ENCODE data around the gene SLC25A15.

GRCh38 chr13:40794414-40795368 is 5.3 kb downstream of the SLC25A15 start:
- TF ChIP-seq CTCF (conservative IDR thresholded peaks at IDR 0.05; ENCODE audit: low read depth, low read length) (no peak), EZH2phosphoT487 (IDR thresholded peaks at IDR 0.05; ENCODE audit: borderline replicate concordance, low read length) (no peak), EZH2 (IDR thresholded peaks at IDR 0.05; ENCODE audit: low read length, unreplicated experiment) (no peak)
